Astrocyte of the spinal cord (primary cell): ENCODE results near the gene CEBPA.
A peak's percentile ranks its signal among the peaks of the same experiment; 100 is the strongest.

Experiments
- DNase-seq: peaks from one replicate; pipeline ENCODE4 v3.0.0; 2011; ENCODE audit warnings: low read depth, low spot score
- H3K4me3 ChIP-seq: 2 replicates; pipeline ENCODE4 v1.5.1; 2011; ENCODE audit warnings: low read depth, mild to moderate bottlenecking, low read length, moderate library complexity
- in situ Hi-C: cut with HindIII; loops from 2 replicates; pipeline ENCODE4 v1.10.0; 2017; ENCODE audit warnings: low sequenced_read_pairs
- TF ChIP-seq, protein P1 (sequence below): IDR thresholded peaks from 2 replicates; pipeline ENCODE4 v1.5.1; 2012; ENCODE audit warnings: low read depth, mild to moderate bottlenecking, low read length, inconsistent platforms

CEBPA gene

DNA sequence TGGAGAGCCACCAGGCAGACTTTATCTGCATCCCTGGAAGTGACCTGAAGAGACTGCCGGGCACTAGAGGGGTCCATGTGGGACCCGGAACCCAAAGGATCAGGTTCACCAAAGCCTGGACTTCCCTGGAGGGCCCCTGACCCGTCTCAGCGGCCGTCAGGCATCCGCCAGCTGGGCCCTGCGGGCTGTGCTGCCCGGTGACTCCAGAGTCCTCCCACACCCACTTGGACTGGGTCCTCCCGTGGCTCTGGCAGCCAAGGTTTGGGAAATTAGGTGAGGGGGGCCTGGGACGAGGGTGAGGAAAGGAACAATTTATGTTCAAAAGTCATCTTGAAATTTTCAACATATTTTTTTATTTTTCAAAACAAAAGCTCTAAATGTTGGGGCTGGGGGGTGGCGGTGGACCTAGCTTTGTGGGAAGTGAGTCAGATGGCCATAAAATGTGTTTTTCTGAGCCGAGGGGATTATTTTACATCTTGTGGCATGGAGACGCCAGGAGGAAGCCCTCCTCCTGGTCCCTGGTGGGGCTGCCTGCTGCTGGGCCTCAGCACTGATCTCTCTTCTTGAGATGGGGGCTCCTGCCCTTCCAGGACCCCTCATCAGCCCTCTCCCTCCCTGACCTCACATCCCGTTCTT, 20.2 kb downstream of the CEBPA start:
- TF ChIP-seq, protein P1, sequence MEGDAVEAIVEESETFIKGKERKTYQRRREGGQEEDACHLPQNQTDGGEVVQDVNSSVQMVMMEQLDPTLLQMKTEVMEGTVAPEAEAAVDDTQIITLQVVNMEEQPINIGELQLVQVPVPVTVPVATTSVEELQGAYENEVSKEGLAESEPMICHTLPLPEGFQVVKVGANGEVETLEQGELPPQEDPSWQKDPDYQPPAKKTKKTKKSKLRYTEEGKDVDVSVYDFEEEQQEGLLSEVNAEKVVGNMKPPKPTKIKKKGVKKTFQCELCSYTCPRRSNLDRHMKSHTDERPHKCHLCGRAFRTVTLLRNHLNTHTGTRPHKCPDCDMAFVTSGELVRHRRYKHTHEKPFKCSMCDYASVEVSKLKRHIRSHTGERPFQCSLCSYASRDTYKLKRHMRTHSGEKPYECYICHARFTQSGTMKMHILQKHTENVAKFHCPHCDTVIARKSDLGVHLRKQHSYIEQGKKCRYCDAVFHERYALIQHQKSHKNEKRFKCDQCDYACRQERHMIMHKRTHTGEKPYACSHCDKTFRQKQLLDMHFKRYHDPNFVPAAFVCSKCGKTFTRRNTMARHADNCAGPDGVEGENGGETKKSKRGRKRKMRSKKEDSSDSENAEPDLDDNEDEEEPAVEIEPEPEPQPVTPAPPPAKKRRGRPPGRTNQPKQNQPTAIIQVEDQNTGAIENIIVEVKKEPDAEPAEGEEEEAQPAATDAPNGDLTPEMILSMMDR = no peak
- H3K4me3 ChIP-seq = no peak overlapping the region
- in situ Hi-C loops = no loop called here
- peak; percentile 17 for DNase-seq

DNA sequence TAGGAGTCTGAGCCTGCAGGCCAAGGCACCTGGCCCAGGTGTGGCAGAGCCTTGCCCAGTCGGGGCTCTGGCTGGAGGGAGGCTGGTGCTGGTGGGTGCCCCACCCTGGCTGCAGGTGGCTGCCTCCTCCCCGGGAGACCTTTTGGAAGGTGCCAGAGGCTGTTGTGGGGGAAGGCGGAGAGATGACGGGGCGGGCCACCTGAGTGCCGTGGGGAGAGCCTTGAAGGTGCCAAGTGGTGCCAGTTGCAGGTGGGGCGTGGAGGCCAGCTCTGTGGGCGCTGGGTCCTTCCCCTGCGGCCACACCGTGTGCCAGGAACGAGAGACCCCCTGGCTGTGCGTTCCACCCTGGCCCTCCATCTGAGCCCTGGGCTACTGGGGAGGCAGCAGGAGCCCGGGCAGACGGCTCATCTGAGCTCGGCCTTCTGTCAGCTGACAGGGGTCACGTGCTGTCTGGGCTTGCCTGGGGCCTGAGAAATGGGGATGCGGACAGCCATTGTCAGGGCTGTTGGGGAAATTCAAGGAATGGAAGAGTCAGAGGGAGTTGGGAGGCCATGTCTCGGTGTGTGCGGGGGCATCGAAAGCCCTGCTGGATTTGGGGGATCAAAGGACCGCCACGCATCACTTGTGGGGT, 20.9 kb downstream of the CEBPA start:
- no peak overlapping the region for H3K4me3 ChIP-seq
- no peak for DNase-seq
- TF ChIP-seq, protein P1 = no peak
- in situ Hi-C loops = no loop called here

DNA sequence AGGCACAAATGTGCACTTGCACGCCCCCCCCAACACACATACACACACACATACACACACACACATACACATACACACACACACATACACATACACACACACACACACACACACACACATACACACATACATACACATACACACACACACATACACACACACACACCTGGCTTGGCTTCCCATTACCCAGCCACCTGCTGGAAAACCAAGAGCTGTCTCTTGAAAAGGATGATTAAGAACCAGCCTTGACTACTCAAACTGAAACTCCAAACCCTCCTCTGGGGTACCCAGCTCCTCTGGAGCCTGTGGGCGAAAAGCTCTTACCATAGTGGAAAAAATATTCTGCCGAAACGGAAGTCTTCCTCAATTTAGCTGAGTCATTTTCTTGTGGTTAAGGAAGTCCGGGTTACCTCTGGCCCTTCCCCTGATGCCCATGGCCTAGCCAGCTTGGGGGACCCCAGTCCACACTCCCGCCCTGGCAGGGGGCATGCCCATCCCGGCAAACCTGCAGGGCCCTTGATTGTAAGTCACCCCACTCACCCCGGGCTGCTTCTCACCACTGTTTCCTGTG, 21.9 kb downstream of the CEBPA start:
- H3K4me3 ChIP-seq = no peak overlapping the region
- in situ Hi-C loops = no loop called here
- DNase-seq = no peak
- TF ChIP-seq, protein P1 = no peak

DNA sequence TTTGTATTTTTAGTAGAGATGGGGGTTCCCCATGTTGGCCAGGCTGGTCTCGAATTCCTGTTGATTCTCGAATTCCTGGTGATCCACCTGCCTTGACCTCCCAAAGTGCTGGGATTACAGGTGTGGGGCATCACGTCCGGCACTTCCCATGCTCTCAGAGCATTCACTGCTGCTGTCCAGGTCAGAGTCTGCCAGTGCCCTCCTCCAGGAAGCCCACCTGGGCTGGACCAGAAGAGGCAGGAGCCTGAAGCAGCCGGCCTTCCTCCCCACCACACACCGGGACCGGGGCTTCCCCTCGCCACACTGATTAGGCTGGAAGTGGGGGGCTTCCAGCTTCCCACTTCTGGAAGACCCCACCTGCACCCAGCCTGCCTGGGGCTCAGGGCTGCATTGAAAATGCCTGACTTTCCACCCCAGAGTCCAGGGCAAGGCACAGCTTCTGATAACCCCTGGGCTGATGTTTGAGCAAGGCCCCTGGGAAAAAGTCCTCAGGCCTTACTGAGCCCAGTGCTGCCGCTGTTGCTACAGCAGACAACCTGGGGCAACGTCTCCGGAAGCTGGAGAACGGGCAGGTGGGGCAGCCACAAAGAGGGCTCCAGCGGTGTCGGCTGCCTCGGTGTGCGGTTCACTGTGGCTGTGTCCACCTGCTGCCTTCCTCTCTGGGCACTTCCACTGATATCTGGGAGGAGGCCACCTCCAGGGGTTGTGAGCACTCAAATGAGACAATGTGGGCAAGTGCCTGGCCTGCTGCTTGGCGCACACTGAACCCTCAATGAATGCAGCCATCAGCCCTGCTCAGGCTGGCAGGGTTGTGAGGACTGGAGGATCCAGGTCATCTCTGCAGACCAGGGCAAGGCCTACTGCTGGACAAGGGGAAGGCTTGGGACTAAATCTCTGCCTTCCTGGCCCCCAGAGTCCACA, 22.6 kb downstream of the CEBPA start:
- DNase-seq = no peak
- H3K4me3 ChIP-seq = no peak overlapping the region
- TF ChIP-seq, protein P1 = no peak
- in situ Hi-C loops = no loop called here

DNA sequence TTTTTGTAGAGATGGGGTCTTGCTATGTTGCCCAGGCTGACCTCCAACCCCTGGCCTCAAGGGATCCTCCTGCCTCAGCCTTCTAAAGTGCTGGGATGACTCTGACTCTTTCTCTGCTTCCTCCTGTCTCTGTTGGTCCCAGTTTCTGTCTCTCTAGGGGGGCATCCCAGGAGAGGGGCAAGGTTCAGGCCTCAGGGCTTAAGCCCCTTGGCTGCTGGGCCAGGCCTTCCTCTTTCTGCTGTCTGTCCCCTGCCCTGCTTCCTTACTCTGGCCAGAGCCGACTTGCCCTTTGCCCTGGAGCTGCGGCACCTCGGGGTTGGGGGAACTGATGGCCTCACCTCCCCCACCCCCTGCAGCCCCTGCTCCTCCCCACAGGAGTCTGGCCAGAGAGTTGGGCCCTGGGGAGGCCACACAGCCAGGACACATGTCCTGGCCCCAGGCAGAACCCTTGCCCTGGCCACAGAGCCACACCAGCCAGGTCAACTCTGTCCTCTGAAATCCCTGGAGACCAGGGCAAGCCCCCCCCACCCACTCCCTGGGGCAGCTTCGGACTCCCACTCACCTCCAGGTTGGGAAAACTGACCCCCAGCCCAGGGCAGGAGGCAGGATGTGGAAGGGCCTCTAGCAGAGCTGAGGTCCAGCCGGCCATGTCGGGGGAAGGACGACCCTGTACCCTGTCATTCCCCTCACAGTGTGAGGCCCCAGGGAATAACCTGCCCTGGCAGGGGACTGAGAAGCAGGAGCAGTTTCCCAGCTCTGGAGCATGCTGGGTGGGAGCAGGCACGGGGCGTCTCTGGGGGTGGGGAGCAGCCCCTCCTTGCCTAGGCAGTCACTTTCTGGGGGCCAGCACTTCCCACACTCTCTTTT, 23.7 kb downstream of the CEBPA start:
- TF ChIP-seq, protein P1 = no peak

DNA sequence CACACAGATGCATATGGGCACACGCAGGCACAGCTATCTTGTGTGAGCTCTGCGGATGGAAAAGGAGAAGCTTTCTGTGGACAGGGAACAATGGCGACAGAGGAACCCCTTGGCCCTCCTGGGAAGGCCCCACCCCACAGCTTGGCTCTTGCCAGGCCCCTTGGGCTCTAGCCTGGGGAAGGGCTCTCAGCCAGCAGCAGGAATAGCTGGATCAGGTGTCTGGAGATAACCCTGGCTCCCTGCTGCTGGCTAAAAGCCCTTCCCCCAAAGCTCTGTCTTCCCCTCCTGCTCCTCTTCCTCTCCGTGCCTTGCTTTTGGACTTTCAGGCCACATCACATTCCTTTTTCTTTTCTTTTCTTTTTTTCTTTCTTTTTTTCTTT, 24.3 kb downstream of the CEBPA start:
- no peak overlapping the region for H3K4me3 ChIP-seq
- no peak for DNase-seq
- in situ Hi-C loops = no loop called here
- TF ChIP-seq, protein P1 = no peak

More for the DNA sequence above, 23.7 kb downstream of the CEBPA start:
- in situ Hi-C loops = no loop called here
- no peak for DNase-seq
- H3K4me3 ChIP-seq = no peak overlapping the region
